IMR-90 (cell line): ENCODE results near the gene ABHD2. TPM values are rescaled to one million over a fixed set of nuclear protein-coding genes. Genes with fewer than 3 reads are reported as not detected.

Experiments used
- ATAC-seq: fragments of 200-7000 bp; cut with Tn5 transposase; 2 replicates; pipeline ENCODE4 v1.9.1; 2020; ENCODE audit warnings: low read depth, mild to moderate bottlenecking, moderate library complexity
- BruUV-seq: library from RNA; stranded (reverse); fragments of 400-500 nt; replicated peaks from 2 replicates; lab custom pipeline; 2021; lab: Mats Ljungman, UMichigan
- CTCF ChIA-PET: fragments of 300-600 bp; formaldehyde crosslinking; extraction: SDS; loops from one replicate; lab custom pipeline; 2021; ENCODE audit warnings: antibody characterized with exemption; lab: Yijun Ruan, JAX
- POLR2A ChIA-PET: fragments of 300-600 bp; sonication (Branson Sonifier 250); formaldehyde crosslinking; loops from one replicate; lab custom pipeline; 2022; ENCODE audit warnings: antibody characterized with exemption; ENCODE audit not compliant: unreplicated experiment; lab: Charles Lee
- DNase-seq: peaks from one replicate; pipeline ENCODE4 v3.0.0; 2013
- H2AFZ ChIP-seq: replicated peaks from 2 replicates; pipeline ENCODE3; 2013; ENCODE audit warnings: low read length, mild to moderate bottlenecking; ENCODE audit not compliant: poor library complexity
- H2AK5ac ChIP-seq: 2 replicates; pipeline ENCODE4 v1.6.1; 2013; ENCODE audit warnings: low read depth, low read length, inconsistent platforms
- H2AK9ac ChIP-seq: replicated peaks from 2 replicates; pipeline ENCODE3; 2013; ENCODE audit warnings: mild to moderate bottlenecking, low read depth, low read length, moderate library complexity; ENCODE audit not compliant: poor library complexity
- H2BK120ac ChIP-seq: 2 replicates; pipeline ENCODE4 v1.6.1; 2013; ENCODE audit warnings: low read depth, low read length, inconsistent platforms
- H2BK15ac ChIP-seq: 3 replicates; pipeline ENCODE4 v1.6.1; 2013; ENCODE audit warnings: low read depth, low read length, inconsistent platforms
- H2BK20ac ChIP-seq: 2 replicates; pipeline ENCODE4 v1.6.1; 2013; ENCODE audit warnings: low read depth, mild to moderate bottlenecking, inconsistent platforms, low read length, moderate library complexity
- H2BK5ac ChIP-seq: 2 replicates; pipeline ENCODE4 v1.6.1; 2013; ENCODE audit warnings: mild to moderate bottlenecking, low read depth, low read length, inconsistent platforms; ENCODE audit not compliant: poor library complexity, severe bottlenecking
- H3K14ac ChIP-seq: replicated peaks from 2 replicates; pipeline ENCODE4 v1.6.1; 2013; ENCODE audit warnings: low read depth, low read length, inconsistent platforms
- H3K18ac ChIP-seq: 2 replicates; pipeline ENCODE4 v1.6.1; 2013; ENCODE audit warnings: low read depth, low read length, control low read depth
- H3K23ac ChIP-seq: 2 replicates; pipeline ENCODE4 v1.6.1; 2013; ENCODE audit warnings: low read depth, low read length, inconsistent platforms
- H3K27ac ChIP-seq: 2 replicates; pipeline ENCODE4 v1.5.1; 2013; ENCODE audit warnings: mild to moderate bottlenecking, control low read depth, low read length; ENCODE audit not compliant: insufficient read depth
- H3K27me3 ChIP-seq: 2 replicates; pipeline ENCODE4 v1.6.1; 2013; ENCODE audit warnings: low read length; ENCODE audit not compliant: control insufficient read depth, insufficient read depth
- H3K36me3 ChIP-seq: 2 replicates; pipeline ENCODE4 v1.6.1; 2013; ENCODE audit warnings: low read length, mixed read lengths; ENCODE audit not compliant: control insufficient read depth, insufficient read depth
- H3K4ac ChIP-seq: 2 replicates; pipeline ENCODE4 v1.6.1; 2013; ENCODE audit warnings: low read depth, low read length, inconsistent platforms
- H3K4me1 ChIP-seq: 2 replicates; pipeline ENCODE4 v1.6.1; 2013; ENCODE audit warnings: low read length, mixed read lengths; ENCODE audit not compliant: control insufficient read depth, insufficient read depth
- H3K4me2 ChIP-seq: 2 replicates; pipeline ENCODE4 v1.6.1; 2013; ENCODE audit warnings: low read depth, mild to moderate bottlenecking, control low read depth, low read length, moderate library complexity
- H3K4me3 ChIP-seq: 2 replicates; pipeline ENCODE4 v1.5.1; 2013; ENCODE audit warnings: low read depth, mild to moderate bottlenecking, control low read depth, low read length, moderate library complexity; ENCODE audit not compliant: insufficient read depth
- H3K56ac ChIP-seq: 2 replicates; pipeline ENCODE4 v1.6.1; 2013; ENCODE audit warnings: low read length, inconsistent platforms; ENCODE audit not compliant: insufficient read depth; ENCODE audit errors: extremely low read depth
- H3K79me1 ChIP-seq, 2 experiments: 2 replicates each; pipeline ENCODE4 v1.6.1; 2013; ENCODE audit warnings: low read length in 2 of 2, inconsistent platforms in 1 of 2, low read depth in 1 of 2
- H3K9ac ChIP-seq: 2 replicates; pipeline ENCODE4 v1.6.1; 2013; ENCODE audit warnings: low read depth, low read length, control low read depth
- H3K9me1 ChIP-seq: 2 replicates; pipeline ENCODE4 v1.6.1; 2013; ENCODE audit warnings: low read length, inconsistent platforms; ENCODE audit not compliant: insufficient read depth
- H3K9me3 ChIP-seq: 2 replicates; pipeline ENCODE4 v1.6.1; 2013; ENCODE audit warnings: low read length; ENCODE audit not compliant: control insufficient read depth, insufficient read depth
- H4K20me1 ChIP-seq: 2 replicates; pipeline ENCODE4 v1.6.1; 2013; ENCODE audit warnings: low read length, inconsistent platforms; ENCODE audit not compliant: insufficient read depth
- H4K5ac ChIP-seq: 2 replicates; pipeline ENCODE4 v1.6.1; 2013; ENCODE audit warnings: mild to moderate bottlenecking, low read depth, low read length, control low read depth
- H4K8ac ChIP-seq, 2 experiments: 2 replicates each; pipeline ENCODE4 v1.6.1; 2013; ENCODE audit warnings: low read depth in 2 of 2, low read length in 2 of 2, control low read depth in 1 of 2, inconsistent platforms in 1 of 2
- H4K91ac ChIP-seq: 2 replicates; pipeline ENCODE4 v1.6.1; 2013; ENCODE audit warnings: low read depth, low read length, inconsistent platforms; ENCODE audit not compliant: insufficient read depth
- BHLHE40 ChIP-seq: fragments of 150-350 bp; IDR thresholded peaks from 2 replicates; pipeline ENCODE4 v1.6.1; 2016; ENCODE audit warnings: mild to moderate bottlenecking, low read depth, low read length
- CTCF ChIP-seq: conservative IDR thresholded peaks from 2 replicates; pipeline ENCODE4 v1.5.1; 2012; ENCODE audit warnings: mild to moderate bottlenecking, low read depth, low read length, improper control_type of control experiment
- MAFK ChIP-seq: IDR thresholded peaks from 2 replicates; pipeline ENCODE4 v1.6.1; 2012; ENCODE audit warnings: low read depth, low read length, improper control_type of control experiment
- NFE2L2 ChIP-seq: fragments of 150-350 bp; IDR thresholded peaks from 2 replicates; pipeline ENCODE4 v1.6.1; 2016; ENCODE audit warnings: low read depth, mild to moderate bottlenecking, low read length
- WGBS, 2 experiments: methylation state at CpG; one replicate each; pipeline versions ENCODE4 v1.1.5 to v1.1.7; 2013; ENCODE audit warnings: missing lambda C conversion rate in 2 of 2; ENCODE audit not compliant: insufficient read length in 1 of 2; ENCODE audit errors: extremely low coverage in 2 of 2; 5-methylcytosine and 5-hydroxymethylcytosine counted together
- dilution Hi-C: fragments of 300-500 bp; cut with HindIII; formaldehyde crosslinking; loops from one replicate; pipeline ENCODE4 v1.14.3; 2018; ENCODE audit warnings: low sequenced_read_pairs; ENCODE audit not compliant: unreplicated experiment
- in situ Hi-C: fragments of 300-500 bp; cut with MboI; formaldehyde crosslinking; loops from 3 replicates; pipeline ENCODE4 v1.14.3; 2019; ENCODE audit warnings: low sequenced_read_pairs, inconsistent platforms, mixed read lengths
- intact Hi-C: fragments of 100-400 bp; cut with micrococcal nuclease; formaldehyde crosslinking; loops from 2 replicates; pipeline ENCODE4 v1.10.0; 2022
- polyA plus RNA-seq, 3 experiments: library from polyadenylated mRNA; depleted of rRNA; stranded (reverse); fragments of >200 nt; gene quantifications; 2 replicates each; pipeline ENCODE4 v1.2.3, GENCODE V29; 2012; ENCODE audit warnings: low replicate concordance in 1 of 3
- total RNA-seq: library from RNA; depleted of rRNA; stranded (reverse); fragments of >200 nt; gene quantifications from 2 replicates; pipeline ENCODE4 v1.2.3, GENCODE V29; 2012

ABHD2 gene
- total and polyA plus RNA-seq, 2 of the 4 experiments (the other 2 are of a cell fraction), result 31.2 to 62.9 TPM

GRCh38 chr15:89198196-89198595, 109.9 kb downstream of the ABHD2 start:
- peaks cover 9% of the 10 kb centered on the region for H3K4me1 ChIP-seq
- no peak overlapping the region for H2BK20ac ChIP-seq
- ATAC-seq, result peak; percentile 46
- no peak overlapping the region for H3K14ac ChIP-seq
- CTCF ChIA-PET, result interaction anchor here (2.1 kb wide), 1 partner anchor 9 kb away, joined by 8 read pairs; no protein-coding TSS in a partner anchor
- H3K4ac ChIP-seq, result no peak overlapping the region
- H3K36me3 ChIP-seq, result peaks cover 21% of the 10 kb centered on the region
- H2BK15ac ChIP-seq, result no peak overlapping the region
- TF ChIP-seq BHLHE40 (no peak), NFE2L2 (no peak), MAFK (no peak), CTCF (no peak)
- dilution Hi-C loops, result no loop called here
- H3K4me3 ChIP-seq, result no peak overlapping the region
- in situ Hi-C loops, result no loop called here
- H2AK9ac ChIP-seq, result no peak overlapping the region
- no peak overlapping the region for H2AFZ ChIP-seq
- no peak overlapping the region for H3K18ac ChIP-seq
- no peak overlapping the region for H4K8ac ChIP-seq
- 83% methylated on average over 1 of the region's 2 CpGs; no CpG with 5 or more reads in 1 of the 2 experiments for WGBS, 2 experiments
- no peak overlapping the region for H2BK120ac ChIP-seq
- H4K20me1 ChIP-seq, result no peaks in the 10 kb centered on the region
- POLR2A ChIA-PET, result no interaction called here
- no peak overlapping the region for H3K27ac ChIP-seq
- H3K9me3 ChIP-seq, result no peaks in the 10 kb centered on the region
- no peak overlapping the region for H3K23ac ChIP-seq
- H3K9me1 ChIP-seq, result 0 out of 2 replicates have a peak, but pooled peaks cover 3% of the 10 kb centered on the region
- no peaks in the 10 kb centered on the region for H3K27me3 ChIP-seq
- no peaks in the 10 kb centered on the region for H3K79me1 ChIP-seq
- BruUV-seq, result no TSS peak
- no peak overlapping the region for H4K91ac ChIP-seq
- no peak overlapping the region for H3K56ac ChIP-seq
- no peak for DNase-seq
- peak overlapping the region; percentile 38; the same call in 1 of the 2 replicates for H3K4me2 ChIP-seq
- H3K9ac ChIP-seq, result no peak overlapping the region
- intact Hi-C loops, result no loop called here
- H2BK5ac ChIP-seq, result no peak overlapping the region
- no peak overlapping the region for H2AK5ac ChIP-seq
- no peak overlapping the region for H4K5ac ChIP-seq
